Transverse colon (tissue), 4 donors: ENCODE data around the gene FBXO31. TPM values are rescaled to one million over a fixed set of nuclear protein-coding genes. Genes with fewer than 3 reads are reported as not detected.

Source experiments
- DNase-seq: peaks from one replicate; pipeline ENCODE4 v3.0.0-alpha.2; 2019
- H3K27ac ChIP-seq, 4 donors: fragments of 200-600 bp; sonication (generic); 2 replicates each; pipeline ENCODE4 v1.5.1; 2016 to 2018; ENCODE audit warnings: inconsistent platforms in 4 of 4
- H3K27me3 ChIP-seq: fragments of 200-600 bp; sonication (generic); 2 replicates; pipeline ENCODE4 v1.5.1; 2017; ENCODE audit warnings: inconsistent platforms
- H3K36me3 ChIP-seq, 4 donors: fragments of 200-600 bp; sonication (generic); 2 replicates each; pipeline ENCODE4 v1.5.1; 2017 to 2019; ENCODE audit warnings: inconsistent platforms in 4 of 4
- H3K4me1 ChIP-seq, 4 donors: fragments of 200-600 bp; sonication (generic); 2 replicates each; pipeline ENCODE4 v1.5.1; 2017 to 2020; ENCODE audit warnings: inconsistent platforms in 4 of 4
- H3K4me3 ChIP-seq, 4 donors: fragments of 200-600 bp; sonication (generic); 1 replicate in 1 of 4; 2 replicates in 3 of 4; pipeline versions ENCODE4 v1.5.1 to v1.6.1; 2017 to 2019; ENCODE audit warnings: inconsistent platforms in 4 of 4
- H3K9me3 ChIP-seq, 2 donors: fragments of 200-600 bp; sonication (generic); 2 replicates each; pipeline ENCODE4 v1.5.1; 2017 to 2019; ENCODE audit warnings: inconsistent platforms in 2 of 2
- CTCF ChIP-seq, 5 experiments: fragments of 200-600 bp in 3 of 5; fragments of 450-650 bp in 2 of 5; sonication (generic) in 3 of 5; IDR thresholded peaks; 1 replicate in 2 of 5; 2 replicates in 3 of 5; pipeline ENCODE4 v1.5.1; 2016 to 2017; ENCODE audit warnings: antibody characterized with exemption in 5 of 5, inconsistent platforms in 3 of 5, mild to moderate bottlenecking in 2 of 5, moderate library complexity in 1 of 5
- EP300 ChIP-seq: sonication (generic); formaldehyde crosslinking; IDR thresholded peaks from one replicate; pipeline ENCODE4 v1.6.1; 2017; ENCODE audit warnings: antibody characterized with exemption, low read depth
- POLR2A ChIP-seq: fragments of 450-650 bp; IDR thresholded peaks from one replicate; pipeline ENCODE4 v1.6.1; 2016; ENCODE audit warnings: antibody characterized with exemption, mild to moderate bottlenecking, moderate library complexity
- POLR2AphosphoS5 ChIP-seq, 3 donors: sonication (generic); formaldehyde crosslinking; IDR thresholded peaks; one replicate each; pipeline ENCODE4 v1.6.1; 2016; ENCODE audit warnings: antibody characterized with exemption in 3 of 3
- WGBS, 2 donors: methylation state at CpG; one replicate each; pipeline ENCODE4 v1.1.5; 2018; ENCODE audit warnings: low coverage in 1 of 2; 5-methylcytosine and 5-hydroxymethylcytosine counted together
- in situ Hi-C, 4 donors: fragments of 200-750 bp; cut with MboI; loops; one replicate each; pipeline versions ENCODE4 v1.15.0 to v1.15.1; 2017; ENCODE audit warnings: low sequenced_read_pairs in 3 of 4, low pct_ligation_motif_present in 1 of 4, low pct_unique_long_range_greater_than_20kb in 1 of 4
- intact Hi-C: fragments of 100-400 bp; cut with DNase I; formaldehyde crosslinking; loops from one replicate; pipeline ENCODE4 v1.15.1; 2023; ENCODE audit warnings: low total_unique reads
- total RNA-seq, 4 donors: library from RNA; depleted of rRNA; stranded (reverse); fragments of >200 nt; gene quantifications; one replicate each; pipeline ENCODE4 v1.1.0, GENCODE V29; 2016

The FBXO31 gene
- total RNA-seq, 4 donors from 2014 or later: 83.6 to 403 (median 224) TPM

DNA sequence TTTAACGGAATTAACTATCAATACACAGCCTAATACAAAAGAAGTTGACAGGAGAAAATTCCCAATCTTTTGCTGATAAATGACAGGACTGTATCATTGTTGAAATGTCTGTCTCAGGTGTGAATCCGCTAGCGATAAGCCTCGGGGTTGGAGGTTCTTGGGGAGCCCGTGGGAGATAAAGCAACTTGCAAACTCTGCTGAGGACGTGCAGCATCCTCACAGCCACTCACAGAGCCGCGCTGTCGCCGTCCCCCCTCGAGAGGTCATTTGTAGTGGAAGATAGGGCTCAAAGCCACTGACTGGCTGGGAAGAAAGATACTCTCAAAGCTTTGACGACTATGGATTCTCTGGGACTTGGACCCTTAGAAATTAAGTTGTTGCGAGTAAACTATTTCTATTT lies 25.6 kb upstream of the FBXO31 start:
- H3K4me1 ChIP-seq: peaks cover 0 to 3% (median 0%) of the 10 kb centered on the region in 4 donors
- no peaks in the 10 kb centered on the region for H3K9me3 ChIP-seq
- H3K4me3 ChIP-seq: no peak overlapping the region
- no peaks in the 10 kb centered on the region for H3K27me3 ChIP-seq
- 95 to 98% methylated on average over 8 to 13 of the region's 13 CpGs for WGBS, 2 donors
- no peak for DNase-seq
- in situ Hi-C loops: loop anchor here in 2 of 4 donors (25.0 kb wide), 2 partner anchors 228 to 353 kb away; partner anchors contain the start of gene KLHDC4 (in 1 of the 2)
- H3K27ac ChIP-seq: no peak overlapping the region
- TF ChIP-seq EP300 (no peak), POLR2A (no peak), CTCF (IDR thresholded peaks at IDR 0.05) (no peak), POLR2AphosphoS5 (IDR thresholded peaks at IDR 0.05) (no peak)
- intact Hi-C loops: no loop called here
- H3K36me3 ChIP-seq: peaks cover 2 to 35% (median 18%) of the 10 kb centered on the region in 4 donors

DNA sequence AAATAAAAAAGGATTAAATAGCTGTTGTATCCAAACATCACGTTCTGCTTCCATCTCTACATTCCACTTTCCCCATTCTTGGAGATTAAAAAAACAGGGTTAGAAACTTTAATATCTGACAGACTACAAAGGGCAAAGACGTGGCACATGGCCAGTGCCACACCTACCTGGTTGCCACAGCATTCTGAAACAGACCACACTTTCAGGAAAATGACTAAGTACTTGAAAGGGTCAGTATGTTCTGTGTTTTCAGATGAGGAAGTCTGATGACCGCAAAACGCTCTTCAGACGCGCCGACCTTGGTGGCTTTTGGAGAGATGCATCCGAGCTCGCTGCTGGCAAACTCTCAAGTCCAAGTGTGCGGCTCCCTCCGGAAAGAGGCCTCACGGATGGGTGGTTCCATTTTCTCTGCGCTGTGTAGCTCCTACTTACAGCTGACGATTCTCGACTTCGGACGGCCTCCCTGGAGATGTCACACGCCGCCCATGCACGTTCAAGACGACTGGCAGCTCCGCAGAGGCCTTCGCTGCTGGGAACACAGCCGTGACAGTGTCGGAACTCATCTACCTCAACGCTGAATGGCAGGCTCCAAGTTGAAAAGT lies 24.0 kb upstream of the FBXO31 start:
- Histone ChIP-seq H3K4me3 (no peak overlapping the region), H3K36me3 (peaks cover 2 to 45% (median 23%) of the 10 kb centered on the region in 4 donors), H3K4me1 (peaks cover 0 to 3% (median 0%) of the 10 kb centered on the region in 4 donors), H3K27me3 (no peaks in the 10 kb centered on the region), H3K9me3 (no peaks in the 10 kb centered on the region), H3K27ac (peak overlapping the region in 2 of 4 donors; percentile 26 to 64)
- 79 to 85% methylated on average over 25 to 26 of the region's 26 CpGs for WGBS, 2 donors
- DNase-seq: peak; percentile 65
- no peak for TF ChIP-seq POLR2A
- TF ChIP-seq POLR2AphosphoS5 (IDR thresholded peaks at IDR 0.05): peak in 2 of 3 donors; percentile 16 to 21
- in situ Hi-C loops: loop anchor here in 2 of 4 donors (25.0 kb wide), 2 partner anchors 230 to 355 kb away; partner anchors contain the start of gene KLHDC4 (in 1 of the 2)
- intact Hi-C loops: no loop called here

DNA sequence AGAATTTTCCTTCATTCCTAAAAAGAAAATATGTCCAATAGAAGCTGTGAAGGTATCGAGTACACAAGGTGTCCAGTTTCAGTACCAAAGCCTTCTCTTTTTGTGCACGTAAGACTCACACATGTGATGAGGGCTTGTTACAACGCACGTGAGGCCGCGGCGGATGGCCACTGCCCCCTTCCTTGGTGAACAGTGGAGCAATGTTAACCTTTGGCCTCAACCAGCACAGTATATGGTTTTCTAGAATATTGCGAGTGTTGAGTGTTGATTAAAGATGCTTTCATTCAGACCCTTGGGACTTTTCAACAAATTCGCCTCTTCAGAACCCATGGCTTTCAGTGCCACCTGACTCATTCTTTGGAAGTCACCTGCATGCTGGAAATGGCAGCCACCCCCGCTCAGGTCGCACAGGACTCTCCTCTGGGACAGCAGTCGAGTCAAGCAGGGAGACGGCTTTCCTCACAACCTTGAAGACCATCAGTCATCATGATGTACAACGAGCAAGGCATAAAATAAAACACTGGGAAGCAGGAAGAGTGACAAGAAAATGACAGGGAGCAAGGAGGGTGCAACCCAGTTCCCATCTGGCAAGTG lies 23.0 kb upstream of the FBXO31 start:
- peak overlapping the region in 2 of 4 donors; percentile 14 for H3K27ac ChIP-seq
- H3K36me3 ChIP-seq: peaks cover 0 to 50% (median 25%) of the 10 kb centered on the region in 4 donors
- no peak for TF ChIP-seq EP300
- no peak for TF ChIP-seq POLR2A
- no peak for TF ChIP-seq POLR2AphosphoS5 (IDR thresholded peaks at IDR 0.05)
- no peak for TF ChIP-seq CTCF (IDR thresholded peaks at IDR 0.05)
- no peak for DNase-seq
- peaks cover 0 to 3% (median 0%) of the 10 kb centered on the region in 4 donors for H3K4me1 ChIP-seq
- intact Hi-C loops: no loop called here
- in situ Hi-C loops: loop anchor here in 2 of 4 donors (25.0 kb wide), 2 partner anchors 231 to 356 kb away; partner anchors contain the start of gene KLHDC4 (in 1 of the 2)
- H3K9me3 ChIP-seq: no peaks in the 10 kb centered on the region
- H3K4me3 ChIP-seq: no peak overlapping the region
- WGBS, 2 donors: 84 to 93% methylated on average over 3 to 14 of the region's 14 CpGs
- H3K27me3 ChIP-seq: no peaks in the 10 kb centered on the region

GRCh38 chr16:87404764-87405625 lies 21.4 kb upstream of the FBXO31 start:
- intact Hi-C loops (no loop called here), in situ Hi-C loops (loop anchor here in 2 of 4 donors (25.0 kb wide), 2 partner anchors 232 to 357 kb away; partner anchors contain the start of gene KLHDC4 (in 1 of the 2))

More at GRCh38 chr16:87404764-87405625, 21.4 kb upstream of the FBXO31 start:
- no peaks in the 10 kb centered on the region for H3K27me3 ChIP-seq
- peaks cover 0 to 3% (median 0%) of the 10 kb centered on the region in 4 donors for H3K4me1 ChIP-seq
- 90 to 92% methylated on average over 4 to 19 of the region's 19 CpGs for WGBS, 2 donors
- H3K27ac ChIP-seq: no peak overlapping the region
- H3K4me3 ChIP-seq: no peak overlapping the region
- DNase-seq: no peak
- H3K9me3 ChIP-seq: no peaks in the 10 kb centered on the region
- peak in 1 of 3 donors; percentile 35 for TF ChIP-seq POLR2AphosphoS5 (IDR thresholded peaks at IDR 0.05)
- TF ChIP-seq POLR2A: no peak
- peaks cover 0 to 56% (median 25%) of the 10 kb centered on the region in 4 donors for H3K36me3 ChIP-seq
